K562 (cell line): ENCODE measurements around the gene TRIM45.

Experiments
- CSDE1 ChIP-seq, 2 experiments: fragments of 450-650 bp; IDR thresholded peaks; 2 replicates each; pipeline ENCODE4 v1.6.1; 2016; ENCODE audit warnings: mild to moderate bottlenecking in 1 of 2
- CTCF ChIP-seq, 3 experiments: IDR thresholded peaks in 2 of 3; conservative IDR thresholded peaks in 1 of 3; 2 replicates each; pipeline ENCODE4 v1.5.1; 2011 to 2012; ENCODE audit warnings: low read length in 3 of 3, mild to moderate bottlenecking in 3 of 3, control low read depth in 2 of 3, improper control_type of control experiment in 1 of 3, inconsistent platforms in 1 of 3, low read depth in 1 of 3, mixed read lengths in 1 of 3, moderate library complexity in 1 of 3; ENCODE audit not compliant: insufficient read depth in 2 of 3
- DPF2 ChIP-seq: fragments of 450-650 bp; IDR thresholded peaks from 2 replicates; pipeline ENCODE4 v1.6.1; 2016
- EZH2 ChIP-seq: IDR thresholded peaks from 2 replicates; pipeline ENCODE4 v1.6.1; 2012; ENCODE audit warnings: low read depth, mild to moderate bottlenecking, inconsistent platforms, low read length, borderline replicate concordance
- KLF1 ChIP-seq: fragments of 450-650 bp; IDR thresholded peaks from 2 replicates; pipeline ENCODE4 v1.6.1; 2016; ENCODE audit warnings: missing genetic modification characterization, missing compliant biosample characterization
- NR2C2 ChIP-seq, 2 experiments: fragments of 200-800 bp in 1 of 2; sonication (Bioruptor generic) in 1 of 2; sonication (generic) in 1 of 2; formaldehyde crosslinking in 1 of 2; IDR thresholded peaks; 2 replicates each; pipeline versions ENCODE4 v1.6.1 to v1.8.0; 2016 to 2022; ENCODE audit warnings: mild to moderate bottlenecking in 1 of 2, missing compliant biosample characterization in 1 of 2, missing genetic modification characterization in 1 of 2, missing genetic modification reagents in 1 of 2
- SP1 ChIP-seq: sonication (generic); formaldehyde crosslinking; IDR thresholded peaks from 2 replicates; pipeline ENCODE4 v1.8.1; 2022; ENCODE audit warnings: mild to moderate bottlenecking, missing genetic modification reagents
- TAF15 ChIP-seq: fragments of 200-400 bp; formaldehyde crosslinking; IDR thresholded peaks from 2 replicates; pipeline ENCODE4 v1.6.1; 2017; ENCODE audit warnings: mild to moderate bottlenecking, low read depth, low read length, moderate library complexity
- TEAD1 ChIP-seq, 2 experiments: fragments of 450-650 bp in 1 of 2; sonication (generic) in 1 of 2; formaldehyde crosslinking; IDR thresholded peaks; 2 replicates each; pipeline versions ENCODE4 v1.4.0 to v1.8.0; 2020 to 2022; ENCODE audit warnings: mild to moderate bottlenecking in 2 of 2, missing genetic modification reagents in 1 of 2
- ZBTB33 ChIP-seq: sonication (generic); formaldehyde crosslinking; IDR thresholded peaks from 2 replicates; pipeline ENCODE4 v1.8.1; 2023; ENCODE audit warnings: mild to moderate bottlenecking, missing genetic modification reagents

GRCh38 chr1:117137281-117137855 is 15.8 kb upstream of the TRIM45 start:
- TF ChIP-seq TAF15: no peak
- TF ChIP-seq ZBTB33: no peak
- no peak for TF ChIP-seq CTCF (IDR thresholded peaks at IDR 0.05 in 2 of 3, conservative IDR thresholded peaks at IDR 0.05 in 1 of 3; ENCODE audit: insufficient read depth in 2 of 3, low read depth in 1 of 3, low read length in 3 of 3)
- TF ChIP-seq EZH2: no peak
- no peak for TF ChIP-seq CSDE1 (IDR thresholded peaks at IDR 0.05)
- TF ChIP-seq SP1 (CRISPR knock-in tag): no peak
- no peak for TF ChIP-seq TEAD1 (CRISPR knock-in tag; IDR thresholded peaks at IDR 0.05)
- no peak for TF ChIP-seq DPF2
- TF ChIP-seq NR2C2 (CRISPR knock-in tag; IDR thresholded peaks at IDR 0.05): no peak
- TF ChIP-seq NR2C2 (tag; IDR thresholded peaks at IDR 0.05): no peak
- TF ChIP-seq KLF1: no peak
